ENCODE data around the gene SORCS1. TPM values are rescaled to one million over a fixed set of nuclear protein-coding genes. Genes with fewer than 3 reads are reported as not detected.

SORCS1 gene
- polyA plus RNA-seq, 6 donors from 2014 or later, result not detected

GRCh38 chr10:106547047-106547635, 617.4 kb downstream of the SORCS1 start:
- no peak overlapping the region for H3K4me3 Mint-ChIP-seq
- ATAC-seq (ENCODE audit: low read depth in 2 of 2), result no peak
- H3K36me3 Mint-ChIP-seq, result no peaks in the 10 kb centered on the region
- H3K9me3 Mint-ChIP-seq, result peaks cover 0 to 4% (median 2%) of the 10 kb centered on the region in 7 donors
- no peak for DNase-seq
- no peak overlapping the region for H3K27ac Mint-ChIP-seq
- H3K4me1 Mint-ChIP-seq, result no peaks in the 10 kb centered on the region
- H3K27me3 Mint-ChIP-seq, result no peaks in the 10 kb centered on the region

GRCh38 chr10:106542461-106542860, 622.0 kb downstream of the SORCS1 start:
- no peak for ATAC-seq (ENCODE audit: low read depth in 2 of 2)
- Mint-ChIP-seq H3K9me3 (peaks cover 0 to 4% (median 0%) of the 10 kb centered on the region in 7 donors), H3K4me1 (no peaks in the 10 kb centered on the region)

GRCh38 chr10:106540645-106541044, 623.9 kb downstream of the SORCS1 start:
- H3K27me3 Mint-ChIP-seq, result no peaks in the 10 kb centered on the region

More at GRCh38 chr10:106542461-106542860, 622.0 kb downstream of the SORCS1 start:
- DNase-seq, result no peak
- Mint-ChIP-seq H3K27ac (no peak overlapping the region), H3K27me3 (no peaks in the 10 kb centered on the region), H3K36me3 (no peaks in the 10 kb centered on the region), H3K4me3 (no peak overlapping the region)

GRCh38 chr10:106537866-106538265, 626.6 kb downstream of the SORCS1 start:
- ATAC-seq (ENCODE audit: low read depth in 2 of 2) (no peak), DNase-seq (no peak)
- H3K27me3 Mint-ChIP-seq, result no peaks in the 10 kb centered on the region
- H3K4me3 Mint-ChIP-seq, result no peak overlapping the region
- peaks cover 0 to 4% (median 0%) of the 10 kb centered on the region in 7 donors for H3K9me3 Mint-ChIP-seq
- H3K27ac Mint-ChIP-seq, result no peak overlapping the region
- no peaks in the 10 kb centered on the region for H3K4me1 Mint-ChIP-seq
- no peaks in the 10 kb centered on the region for H3K36me3 Mint-ChIP-seq

More at GRCh38 chr10:106540645-106541044, 623.9 kb downstream of the SORCS1 start:
- no peaks in the 10 kb centered on the region for H3K36me3 Mint-ChIP-seq
- DNase-seq (no peak), ATAC-seq (ENCODE audit: low read depth in 2 of 2) (no peak)
- no peak overlapping the region for H3K4me3 Mint-ChIP-seq
- no peaks in the 10 kb centered on the region for H3K4me1 Mint-ChIP-seq
- peaks cover 0 to 5% (median 0%) of the 10 kb centered on the region in 7 donors for H3K9me3 Mint-ChIP-seq
- H3K27ac Mint-ChIP-seq, result no peak overlapping the region

- Mint-ChIP-seq H3K4me3 (no peak overlapping the region), H3K36me3 (no peaks in the 10 kb centered on the region), H3K27ac (no peak overlapping the region), H3K27me3 (no peaks in the 10 kb centered on the region), H3K4me1 (no peaks in the 10 kb centered on the region), H3K9me3 (peaks cover 0 to 4% (median 0%) of the 10 kb centered on the region in 7 donors)
- ATAC-seq (ENCODE audit: low read depth in 2 of 2) (no peak), DNase-seq (no peak)
Observed at GRCh38 chr10:106535304-106535953, 629.1 kb downstream of the SORCS1 start.

- no peak for DNase-seq
- Mint-ChIP-seq H3K36me3 (no peaks in the 10 kb centered on the region), H3K9me3 (peaks cover 0 to 4% (median 0%) of the 10 kb centered on the region in 7 donors), H3K4me1 (no peaks in the 10 kb centered on the region), H3K4me3 (no peak overlapping the region), H3K27me3 (no peaks in the 10 kb centered on the region), H3K27ac (no peak overlapping the region)
- ATAC-seq (ENCODE audit: low read depth in 2 of 2), result no peak
Observed at GRCh38 chr10:106534441-106534840, 630.1 kb downstream of the SORCS1 start.

- Mint-ChIP-seq H3K36me3 (no peaks in the 10 kb centered on the region), H3K4me3 (no peak overlapping the region), H3K27me3 (no peaks in the 10 kb centered on the region), H3K27ac (no peak overlapping the region), H3K4me1 (no peaks in the 10 kb centered on the region), H3K9me3 (peaks cover 0 to 4% (median 0%) of the 10 kb centered on the region in 7 donors)
- ATAC-seq (ENCODE audit: low read depth in 2 of 2) (no peak), DNase-seq (no peak)
Observed at GRCh38 chr10:106528702-106529101, 635.8 kb downstream of the SORCS1 start.

- Mint-ChIP-seq H3K9me3 (peaks cover 0 to 4% (median 0%) of the 10 kb centered on the region in 7 donors), H3K4me3 (no peak overlapping the region), H3K27me3 (no peaks in the 10 kb centered on the region), H3K27ac (no peak overlapping the region), H3K36me3 (no peaks in the 10 kb centered on the region), H3K4me1 (no peaks in the 10 kb centered on the region)
- ATAC-seq (ENCODE audit: low read depth in 2 of 2) (no peak), DNase-seq (no peak)
Observed at GRCh38 chr10:106525835-106526234, 638.7 kb downstream of the SORCS1 start.

Data from naive B cell (primary cell).